ENCODE results near the gene AFP. TPM values are rescaled to one million over a fixed set of nuclear protein-coding genes. Genes with fewer than 3 reads are reported as not detected.

Gene AFP
- total and polyA plus RNA-seq, 7 donors, result not detected

- H3K27me3 ChIP-seq (ENCODE audit: insufficient read depth in 3 of 3, low read length in 2 of 3), result no peaks in the 10 kb centered on the region
- no peaks in the 10 kb centered on the region for H3K4me1 ChIP-seq
- no peaks in the 10 kb centered on the region for H3K36me3 ChIP-seq (ENCODE audit: insufficient read depth in 1 of 2, low read depth in 1 of 2)
- no peaks in the 10 kb centered on the region for H3K9me3 ChIP-seq
- H3K4me3 ChIP-seq, result no peak overlapping the region
- ATAC-seq (no peak), DNase-seq (no peak)
- TF ChIP-seq, protein P1, sequence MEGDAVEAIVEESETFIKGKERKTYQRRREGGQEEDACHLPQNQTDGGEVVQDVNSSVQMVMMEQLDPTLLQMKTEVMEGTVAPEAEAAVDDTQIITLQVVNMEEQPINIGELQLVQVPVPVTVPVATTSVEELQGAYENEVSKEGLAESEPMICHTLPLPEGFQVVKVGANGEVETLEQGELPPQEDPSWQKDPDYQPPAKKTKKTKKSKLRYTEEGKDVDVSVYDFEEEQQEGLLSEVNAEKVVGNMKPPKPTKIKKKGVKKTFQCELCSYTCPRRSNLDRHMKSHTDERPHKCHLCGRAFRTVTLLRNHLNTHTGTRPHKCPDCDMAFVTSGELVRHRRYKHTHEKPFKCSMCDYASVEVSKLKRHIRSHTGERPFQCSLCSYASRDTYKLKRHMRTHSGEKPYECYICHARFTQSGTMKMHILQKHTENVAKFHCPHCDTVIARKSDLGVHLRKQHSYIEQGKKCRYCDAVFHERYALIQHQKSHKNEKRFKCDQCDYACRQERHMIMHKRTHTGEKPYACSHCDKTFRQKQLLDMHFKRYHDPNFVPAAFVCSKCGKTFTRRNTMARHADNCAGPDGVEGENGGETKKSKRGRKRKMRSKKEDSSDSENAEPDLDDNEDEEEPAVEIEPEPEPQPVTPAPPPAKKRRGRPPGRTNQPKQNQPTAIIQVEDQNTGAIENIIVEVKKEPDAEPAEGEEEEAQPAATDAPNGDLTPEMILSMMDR (IDR thresholded peaks at IDR 0.05), result no peak
- no peak overlapping the region for H3K27ac ChIP-seq
- intact Hi-C loops (cut with DNase I), result no loop called here
Observed at GRCh38 chr4:73423184-73423583, 12.8 kb upstream of the AFP start.

- 68 to 75% (median 73%) methylated on average over 3 of the region's 3 CpGs for WGBS, 3 donors
- no peaks in the 10 kb centered on the region for H3K9me3 ChIP-seq
- intact Hi-C loops (cut with DNase I), result no loop called here
Observed at GRCh38 chr4:73426666-73427065, 9.4 kb upstream of the AFP start.

GRCh38 chr4:73429118-73429517, 6.9 kb upstream of the AFP start:
- H3K27me3 ChIP-seq (ENCODE audit: insufficient read depth in 3 of 3, low read length in 2 of 3), result no peaks in the 10 kb centered on the region
- H3K4me3 ChIP-seq, result no peak overlapping the region
- 71 to 81% (median 74%) methylated on average over 2 of the region's 2 CpGs for WGBS, 3 donors
- ATAC-seq (no peak), DNase-seq (no peak)
- TF ChIP-seq, protein P1 (IDR thresholded peaks at IDR 0.05), result no peak
- intact Hi-C loops (cut with DNase I), result no loop called here
- no peaks in the 10 kb centered on the region for H3K9me3 ChIP-seq
- no peak overlapping the region for H3K27ac ChIP-seq
- H3K4me1 ChIP-seq, result no peaks in the 10 kb centered on the region
- no peaks in the 10 kb centered on the region for H3K36me3 ChIP-seq (ENCODE audit: insufficient read depth in 1 of 2, low read depth in 1 of 2)

More at GRCh38 chr4:73426666-73427065, 9.4 kb upstream of the AFP start:
- ATAC-seq (no peak), DNase-seq (no peak)
- no peaks in the 10 kb centered on the region for H3K36me3 ChIP-seq (ENCODE audit: insufficient read depth in 1 of 2, low read depth in 1 of 2)
- H3K27me3 ChIP-seq (ENCODE audit: insufficient read depth in 3 of 3, low read length in 2 of 3), result no peaks in the 10 kb centered on the region
- no peak overlapping the region for H3K27ac ChIP-seq
- TF ChIP-seq, protein P1 (IDR thresholded peaks at IDR 0.05), result no peak
- no peaks in the 10 kb centered on the region for H3K4me1 ChIP-seq
- H3K4me3 ChIP-seq, result no peak overlapping the region

- Histone ChIP-seq H3K36me3 (ENCODE audit: insufficient read depth in 1 of 2, low read depth in 1 of 2) (no peaks in the 10 kb centered on the region), H3K4me1 (no peaks in the 10 kb centered on the region), H3K4me3 (no peak overlapping the region), H3K27ac (no peak overlapping the region), H3K27me3 (ENCODE audit: insufficient read depth in 3 of 3, low read length in 2 of 3) (no peaks in the 10 kb centered on the region), H3K9me3 (no peaks in the 10 kb centered on the region)
- 32 to 57% (median 38%) methylated on average over 2 of the region's 2 CpGs for WGBS, 3 donors
- ATAC-seq (no peak), DNase-seq (no peak)
- intact Hi-C loops (cut with DNase I), result no loop called here
- TF ChIP-seq, protein P1 (IDR thresholded peaks at IDR 0.05), result no peak
Observed at GRCh38 chr4:73429826-73430587, 6.0 kb upstream of the AFP start.

GRCh38 chr4:73431813-73432168, 4.2 kb upstream of the AFP start:
- intact Hi-C loops (cut with DNase I), result no loop called here
- Histone ChIP-seq H3K4me3 (no peak overlapping the region), H3K36me3 (ENCODE audit: insufficient read depth in 1 of 2, low read depth in 1 of 2) (no peaks in the 10 kb centered on the region), H3K27ac (no peak overlapping the region), H3K27me3 (ENCODE audit: insufficient read depth in 3 of 3, low read length in 2 of 3) (no peaks in the 10 kb centered on the region), H3K9me3 (no peaks in the 10 kb centered on the region), H3K4me1 (no peaks in the 10 kb centered on the region)
- ATAC-seq (no peak), DNase-seq (no peak)
- 59 to 83% (median 79%) methylated on average over 1 of the region's 1 CpG for WGBS, 3 donors
- TF ChIP-seq, protein P1 (IDR thresholded peaks at IDR 0.05), result no peak
